ENCODE measurements around the gene CNTN5.
"Not testable (repeated sequence)": the region's sequence is repeated elsewhere in the genome, so short reads cannot be mapped to it uniquely, and the experiment has no call there.

CNTN5 gene

GRCh38 chr11:99739464-99740089 is 718.8 kb downstream of the CNTN5 start:
- Mint-ChIP-seq H3K9me3 (peaks cover 0 to 1% of the 10 kb centered on the region in 2 donors), H3K27me3 (no peaks in the 10 kb centered on the region), H3K36me3 (no peaks in the 10 kb centered on the region), H3K27ac (no peak overlapping the region), H3K4me3 (no peak overlapping the region), H3K4me1 (no peaks in the 10 kb centered on the region)
- DNase-seq (no peak), ATAC-seq (replicated peaks) (no peak)

GRCh38 chr11:99742501-99742900 is 721.8 kb downstream of the CNTN5 start:
- ATAC-seq (replicated peaks) (no peak), DNase-seq (no peak)
- Mint-ChIP-seq H3K4me3 (no peak overlapping the region), H3K27ac (no peak overlapping the region), H3K9me3 (peaks cover 0 to 1% of the 10 kb centered on the region in 2 donors), H3K27me3 (no peaks in the 10 kb centered on the region), H3K36me3 (no peaks in the 10 kb centered on the region), H3K4me1 (no peaks in the 10 kb centered on the region)

GRCh38 chr11:99759787-99760186 is 739.0 kb downstream of the CNTN5 start:
- no peaks in the 10 kb centered on the region for H3K27me3 Mint-ChIP-seq
- H3K4me3 Mint-ChIP-seq: no peak overlapping the region

GRCh38 chr11:99766811-99767210 is 746.1 kb downstream of the CNTN5 start:
- Mint-ChIP-seq H3K9me3 (peaks cover 0 to 2% of the 10 kb centered on the region in 2 donors), H3K27me3 (no peaks in the 10 kb centered on the region), H3K4me1 (no peaks in the 10 kb centered on the region), H3K4me3 (no peak overlapping the region), H3K27ac (no peak overlapping the region), H3K36me3 (no peaks in the 10 kb centered on the region)
- no peak for ATAC-seq (replicated peaks)
- no peak for DNase-seq

More at GRCh38 chr11:99759787-99760186, 739.0 kb downstream of the CNTN5 start:
- ATAC-seq (replicated peaks): no peak
- Mint-ChIP-seq H3K36me3 (no peaks in the 10 kb centered on the region), H3K9me3 (no peaks in the 10 kb centered on the region), H3K27ac (no peak overlapping the region), H3K4me1 (no peaks in the 10 kb centered on the region)
- no peak for DNase-seq

- Mint-ChIP-seq H3K4me3 (no peak overlapping the region), H3K27me3 (no peaks in the 10 kb centered on the region)
These were observed 752.9 kb downstream of the CNTN5 start for GRCh38 chr11:99773646-99774045.

GRCh38 chr11:99781074-99781473 is 760.3 kb downstream of the CNTN5 start:
- Mint-ChIP-seq H3K36me3 (no peaks in the 10 kb centered on the region), H3K27ac (no peak overlapping the region), H3K4me3 (no peak overlapping the region), H3K4me1 (no peaks in the 10 kb centered on the region), H3K9me3 (peaks cover 1 to 5% of the 10 kb centered on the region in 2 donors), H3K27me3 (no peaks in the 10 kb centered on the region)
- ATAC-seq (replicated peaks) (no peak), DNase-seq (no peak)

More at GRCh38 chr11:99773646-99774045, 752.9 kb downstream of the CNTN5 start:
- no peak for ATAC-seq (replicated peaks)
- H3K4me1 Mint-ChIP-seq: no peaks in the 10 kb centered on the region
- no peak for DNase-seq
- no peak overlapping the region for H3K27ac Mint-ChIP-seq
- no peaks in the 10 kb centered on the region for H3K36me3 Mint-ChIP-seq
- H3K9me3 Mint-ChIP-seq: peaks cover 0 to 2% of the 10 kb centered on the region in 2 donors

GRCh38 chr11:99791354-99791753 is 770.6 kb downstream of the CNTN5 start:
- DNase-seq: no peak
- H3K27me3 Mint-ChIP-seq: no peaks in the 10 kb centered on the region
- H3K36me3 Mint-ChIP-seq: no peaks in the 10 kb centered on the region
- ATAC-seq (replicated peaks): no peak
- no peak overlapping the region for H3K4me3 Mint-ChIP-seq
- no peak overlapping the region for H3K27ac Mint-ChIP-seq
- peaks cover 5 to 7% of the 10 kb centered on the region in 2 donors for H3K9me3 Mint-ChIP-seq
- no peaks in the 10 kb centered on the region for H3K4me1 Mint-ChIP-seq

GRCh38 chr11:99795999-99796398 is 775.2 kb downstream of the CNTN5 start:
- peak in 1 of 2 donors; percentile 12 for ATAC-seq (replicated peaks)
- no peaks in the 10 kb centered on the region for H3K27me3 Mint-ChIP-seq
- no peaks in the 10 kb centered on the region for H3K36me3 Mint-ChIP-seq
- no peak overlapping the region for H3K4me3 Mint-ChIP-seq
- no peaks in the 10 kb centered on the region for H3K4me1 Mint-ChIP-seq
- DNase-seq: no peak
- H3K9me3 Mint-ChIP-seq: peaks cover 4 to 8% of the 10 kb centered on the region in 2 donors
- no peak overlapping the region for H3K27ac Mint-ChIP-seq

- Mint-ChIP-seq H3K36me3 (no peaks in the 10 kb centered on the region), H3K4me3 (no peak overlapping the region), H3K9me3 (peaks cover 2 to 7% of the 10 kb centered on the region in 2 donors), H3K27me3 (no peaks in the 10 kb centered on the region), H3K27ac (no peak overlapping the region), H3K4me1 (no peaks in the 10 kb centered on the region)
- DNase-seq (no peak), ATAC-seq (replicated peaks) (no peak)
These were observed 782.8 kb downstream of the CNTN5 start for GRCh38 chr11:99803501-99803900.

GRCh38 chr11:99812516-99812915 is 791.8 kb downstream of the CNTN5 start:
- H3K27ac Mint-ChIP-seq: no peak overlapping the region
- peaks cover 0 to 5% of the 10 kb centered on the region in 2 donors for H3K9me3 Mint-ChIP-seq
- no peaks in the 10 kb centered on the region for H3K27me3 Mint-ChIP-seq
- H3K4me1 Mint-ChIP-seq: no peaks in the 10 kb centered on the region
- DNase-seq (no peak), ATAC-seq (replicated peaks) (no peak)
- no peak overlapping the region for H3K4me3 Mint-ChIP-seq
- no peaks in the 10 kb centered on the region for H3K36me3 Mint-ChIP-seq

- Mint-ChIP-seq H3K9me3 (peaks cover 0 to 5% of the 10 kb centered on the region in 2 donors), H3K4me1 (no peaks in the 10 kb centered on the region), H3K27me3 (no peaks in the 10 kb centered on the region), H3K4me3 (no peak overlapping the region), H3K27ac (no peak overlapping the region), H3K36me3 (no peaks in the 10 kb centered on the region)
- ATAC-seq (replicated peaks): no peak
- no peak for DNase-seq
These were observed 793.3 kb downstream of the CNTN5 start for GRCh38 chr11:99814021-99814420.

- H3K4me3 Mint-ChIP-seq: no peak overlapping the region
- DNase-seq: no peak
- H3K9me3 Mint-ChIP-seq: peaks cover 1 to 9% of the 10 kb centered on the region in 2 donors
- no peak for ATAC-seq (replicated peaks)
- H3K4me1 Mint-ChIP-seq: no peaks in the 10 kb centered on the region
- no peaks in the 10 kb centered on the region for H3K27me3 Mint-ChIP-seq
- H3K36me3 Mint-ChIP-seq: no peaks in the 10 kb centered on the region
- H3K27ac Mint-ChIP-seq: no peak overlapping the region
These were observed 794.0 kb downstream of the CNTN5 start for GRCh38 chr11:99814738-99815137.

- no peak for DNase-seq
- H3K27ac Mint-ChIP-seq: no peak overlapping the region
- H3K36me3 Mint-ChIP-seq: no peaks in the 10 kb centered on the region
- no peak for ATAC-seq (replicated peaks)
- H3K27me3 Mint-ChIP-seq: no peaks in the 10 kb centered on the region
- no peaks in the 10 kb centered on the region for H3K4me1 Mint-ChIP-seq
- H3K4me3 Mint-ChIP-seq: no peak overlapping the region
- H3K9me3 Mint-ChIP-seq: peaks cover 1 to 9% of the 10 kb centered on the region in 2 donors
These were observed 798.2 kb downstream of the CNTN5 start for GRCh38 chr11:99818991-99819390.

GRCh38 chr11:99822846-99823565 is 802.3 kb downstream of the CNTN5 start:
- Mint-ChIP-seq H3K4me1 (no peaks in the 10 kb centered on the region), H3K4me3 (no peak overlapping the region), H3K27me3 (no peaks in the 10 kb centered on the region), H3K36me3 (no peaks in the 10 kb centered on the region), H3K27ac (no peak overlapping the region), H3K9me3 (peaks cover 1 to 4% of the 10 kb centered on the region in 2 donors)
- ATAC-seq (replicated peaks) (no peak), DNase-seq (no peak)

GRCh38 chr11:99836739-99837138 is 816.0 kb downstream of the CNTN5 start:
- H3K9me3 Mint-ChIP-seq; ATAC-seq (replicated peaks); H3K4me3 Mint-ChIP-seq; H3K36me3 Mint-ChIP-seq; H3K4me1 Mint-ChIP-seq; H3K27ac Mint-ChIP-seq; DNase-seq; H3K27me3 Mint-ChIP-seq: not testable (repeated sequence)
